Measurements from ENCODE around the gene DNAAF2.

DNAAF2 gene

DNA sequence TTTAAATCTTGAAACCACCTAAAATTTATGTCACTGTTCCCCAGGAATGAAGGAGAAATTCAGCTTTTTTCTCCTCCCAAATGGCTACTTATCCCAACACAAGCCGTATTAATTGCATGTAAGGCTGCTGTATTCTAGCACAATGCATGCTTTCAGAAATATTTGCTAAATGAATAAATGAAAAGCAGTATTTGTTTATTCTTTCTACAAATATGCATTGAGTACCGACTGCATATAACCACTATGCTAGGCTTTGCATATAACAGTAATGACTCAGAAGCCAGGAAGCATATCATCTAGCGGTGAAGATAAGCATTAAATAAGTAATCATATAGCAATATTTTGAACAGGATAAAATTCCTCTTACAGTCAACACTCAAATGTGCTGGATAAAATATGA, 42.0 kb downstream of the DNAAF2 start:
- no peak for TF ChIP-seq EZH2phosphoT487 (conservative IDR thresholded peaks at IDR 0.05; ENCODE audit: low read length)
- TF ChIP-seq, protein P1, sequence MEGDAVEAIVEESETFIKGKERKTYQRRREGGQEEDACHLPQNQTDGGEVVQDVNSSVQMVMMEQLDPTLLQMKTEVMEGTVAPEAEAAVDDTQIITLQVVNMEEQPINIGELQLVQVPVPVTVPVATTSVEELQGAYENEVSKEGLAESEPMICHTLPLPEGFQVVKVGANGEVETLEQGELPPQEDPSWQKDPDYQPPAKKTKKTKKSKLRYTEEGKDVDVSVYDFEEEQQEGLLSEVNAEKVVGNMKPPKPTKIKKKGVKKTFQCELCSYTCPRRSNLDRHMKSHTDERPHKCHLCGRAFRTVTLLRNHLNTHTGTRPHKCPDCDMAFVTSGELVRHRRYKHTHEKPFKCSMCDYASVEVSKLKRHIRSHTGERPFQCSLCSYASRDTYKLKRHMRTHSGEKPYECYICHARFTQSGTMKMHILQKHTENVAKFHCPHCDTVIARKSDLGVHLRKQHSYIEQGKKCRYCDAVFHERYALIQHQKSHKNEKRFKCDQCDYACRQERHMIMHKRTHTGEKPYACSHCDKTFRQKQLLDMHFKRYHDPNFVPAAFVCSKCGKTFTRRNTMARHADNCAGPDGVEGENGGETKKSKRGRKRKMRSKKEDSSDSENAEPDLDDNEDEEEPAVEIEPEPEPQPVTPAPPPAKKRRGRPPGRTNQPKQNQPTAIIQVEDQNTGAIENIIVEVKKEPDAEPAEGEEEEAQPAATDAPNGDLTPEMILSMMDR (IDR thresholded peaks at IDR 0.05; ENCODE audit: insufficient read depth, low read length, poor library complexity, severe bottlenecking) = no peak
- Histone ChIP-seq H3K9ac (ENCODE audit: low read length) (no peak overlapping the region), H3K79me2 (ENCODE audit: insufficient read depth, low read length) (peaks cover 11% of the 10 kb centered on the region), H2AFZ (ENCODE audit: low read depth, low read length, severe bottlenecking) (no peak overlapping the region), H3K27me3 (ENCODE audit: low read length) (no peaks in the 10 kb centered on the region), H3F3A (ENCODE audit: insufficient read depth) (peaks cover 12% of the 10 kb centered on the region), H3K9me3 (ENCODE audit: insufficient read depth, low read length) (no peaks in the 10 kb centered on the region), H3K4me2 (ENCODE audit: low read depth, low read length, poor library complexity, severe bottlenecking) (no peak overlapping the region), H3K9me2 (replicated peaks; ENCODE audit: insufficient read depth, low read length) (no peaks in the 10 kb centered on the region), H3K36me3 (ENCODE audit: low read length) (no peaks in the 10 kb centered on the region), H3K4me3 (ENCODE audit: insufficient read depth, low read length, poor library complexity, severe bottlenecking) (no peak overlapping the region), H4K20me1 (ENCODE audit: low read depth, low read length) (no peaks in the 10 kb centered on the region), H3K27ac (ENCODE audit: low read depth, low read length) (no peak overlapping the region)

DNA sequence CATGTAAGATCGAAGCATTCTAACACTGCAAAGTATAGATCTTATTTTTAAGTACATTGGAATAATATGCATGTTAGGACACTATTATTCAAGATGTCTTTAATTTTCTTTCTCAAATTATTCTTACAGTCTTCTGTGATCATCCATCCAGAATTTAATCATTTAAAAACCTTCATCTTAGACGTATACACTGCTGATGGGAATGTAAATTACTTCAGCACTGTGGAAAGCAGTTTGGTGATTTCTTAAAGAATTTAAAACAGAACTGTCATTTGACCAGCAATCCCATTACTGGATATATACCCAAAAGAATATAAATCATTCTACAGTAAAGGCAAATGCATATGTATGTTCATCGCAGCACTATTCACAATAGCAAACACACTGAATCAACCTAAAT, 45.7 kb downstream of the DNAAF2 start:
- Histone ChIP-seq H3K36me3 (ENCODE audit: low read length) (peaks cover 10% of the 10 kb centered on the region), H3K79me2 (ENCODE audit: insufficient read depth, low read length) (peaks cover 18% of the 10 kb centered on the region), H3K9ac (ENCODE audit: low read length) (no peak overlapping the region), H3K27me3 (ENCODE audit: low read length) (no peaks in the 10 kb centered on the region), H2AFZ (ENCODE audit: low read depth, low read length, severe bottlenecking) (no peak overlapping the region), H3K9me2 (replicated peaks; ENCODE audit: insufficient read depth, low read length) (no peaks in the 10 kb centered on the region), H4K20me1 (ENCODE audit: low read depth, low read length) (peaks cover 7% of the 10 kb centered on the region), H3K4me3 (ENCODE audit: insufficient read depth, low read length, poor library complexity, severe bottlenecking) (no peak overlapping the region), H3K27ac (ENCODE audit: low read depth, low read length) (no peak overlapping the region), H3F3A (ENCODE audit: insufficient read depth) (peaks cover 30% of the 10 kb centered on the region), H3K4me2 (ENCODE audit: low read depth, low read length, poor library complexity, severe bottlenecking) (no peak overlapping the region), H3K9me3 (ENCODE audit: insufficient read depth, low read length) (no peaks in the 10 kb centered on the region)
- TF ChIP-seq, protein P1 (IDR thresholded peaks at IDR 0.05; ENCODE audit: insufficient read depth, low read length, poor library complexity, severe bottlenecking) = no peak
- no peak for TF ChIP-seq EZH2phosphoT487 (conservative IDR thresholded peaks at IDR 0.05; ENCODE audit: low read length)

DNA sequence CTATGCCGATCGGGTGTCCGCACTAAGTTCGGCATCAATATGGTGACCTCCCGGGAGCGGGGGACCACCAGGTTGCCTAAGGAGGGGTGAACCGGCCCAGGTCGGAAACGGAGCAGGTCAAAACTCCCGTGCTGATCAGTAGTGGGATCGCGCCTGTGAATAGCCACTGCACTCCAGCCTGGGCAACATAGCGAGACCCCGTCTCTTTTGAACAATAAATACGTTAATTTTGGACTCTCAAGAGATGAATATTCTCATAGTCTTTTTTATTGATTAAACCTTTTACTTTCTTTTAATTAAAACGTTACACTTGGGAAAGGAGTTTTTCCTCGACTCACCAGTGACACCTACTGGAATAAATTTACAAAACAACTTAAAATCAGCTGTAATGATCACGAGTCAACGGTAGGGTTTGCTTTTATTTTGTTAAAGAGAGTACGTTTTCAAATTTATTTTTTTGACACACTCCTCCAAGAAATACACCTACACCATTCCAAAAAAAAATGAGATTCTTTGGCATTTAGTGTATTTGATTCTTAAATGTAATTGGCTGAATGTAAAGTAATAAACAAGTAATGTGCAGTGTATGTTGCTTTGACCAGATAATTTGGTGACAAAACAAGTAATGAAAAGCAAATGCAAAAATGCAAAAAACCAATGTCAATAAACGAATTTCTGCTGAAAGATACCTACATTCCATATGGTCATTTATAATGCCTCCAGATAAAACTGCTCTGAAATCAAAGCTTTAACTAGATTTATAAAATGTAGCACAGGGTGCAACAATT, 48.2 kb downstream of the DNAAF2 start:
- Histone ChIP-seq H3K79me2 (ENCODE audit: insufficient read depth, low read length) (peaks cover 44% of the 10 kb centered on the region), H3K27me3 (ENCODE audit: low read length) (no peaks in the 10 kb centered on the region), H4K20me1 (ENCODE audit: low read depth, low read length) (peaks cover 26% of the 10 kb centered on the region), H3K9me3 (ENCODE audit: insufficient read depth, low read length) (no peaks in the 10 kb centered on the region), H3K36me3 (ENCODE audit: low read length) (peaks cover 32% of the 10 kb centered on the region), H3F3A (ENCODE audit: insufficient read depth) (peaks cover 55% of the 10 kb centered on the region), H3K4me3 (ENCODE audit: insufficient read depth, low read length, poor library complexity, severe bottlenecking) (peak overlapping the region; percentile 47), H3K4me2 (ENCODE audit: low read depth, low read length, poor library complexity, severe bottlenecking) (peak overlapping the region; percentile 60), H3K9me2 (replicated peaks; ENCODE audit: insufficient read depth, low read length) (no peaks in the 10 kb centered on the region), H2AFZ (ENCODE audit: low read depth, low read length, severe bottlenecking) (no peak overlapping the region), H3K9ac (ENCODE audit: low read length) (peak overlapping the region; percentile 94; the same call in 1 of the 2 replicates), H3K27ac (ENCODE audit: low read depth, low read length) (peak overlapping the region; percentile 83)
- TF ChIP-seq, protein P1 (IDR thresholded peaks at IDR 0.05; ENCODE audit: insufficient read depth, low read length, poor library complexity, severe bottlenecking) = peak; percentile 93
- no peak for TF ChIP-seq EZH2phosphoT487 (conservative IDR thresholded peaks at IDR 0.05; ENCODE audit: low read length)
